Testis (tissue), 2 donors: ENCODE results near the gene CELSR2.

ENCODE experiments used
- CTCF ChIP-seq, 3 experiments: fragments of 450-650 bp in 2 of 3; fragments of 200-600 bp in 1 of 3; sonication (generic) in 1 of 3; IDR thresholded peaks; one replicate each; pipeline ENCODE4 v1.5.1; 2016 to 2019; ENCODE audit warnings: antibody characterized with exemption in 3 of 3, mild to moderate bottlenecking in 2 of 3, moderate library complexity in 1 of 3
- POLR2A ChIP-seq: fragments of 450-650 bp; IDR thresholded peaks from one replicate; pipeline ENCODE4 v1.6.1; 2017; ENCODE audit warnings: antibody characterized with exemption, mild to moderate bottlenecking, moderate library complexity

GRCh38 chr1:109296782-109297181 lies 47.4 kb downstream of the CELSR2 start:
- TF ChIP-seq CTCF (IDR thresholded peaks at IDR 0.05) (no peak), POLR2A (no peak)
